K562 (cell line): Measurements from ENCODE around the gene TRIM38. TPM values are rescaled to one million over a fixed set of nuclear protein-coding genes. Genes with fewer than 3 reads are reported as not detected.
A peak's percentile ranks its signal among the peaks of the same experiment; 100 is the strongest.

Experiments
- ADNP ChIP-seq: fragments of 200-800 bp; sonication (Bioruptor generic); IDR thresholded peaks from 2 replicates; pipeline ENCODE4 v1.6.1; 2016; ENCODE audit warnings: missing genetic modification characterization, missing compliant biosample characterization
- ASH1L ChIP-seq: fragments of 450-650 bp; IDR thresholded peaks from 2 replicates; pipeline ENCODE4 v1.6.1; 2018; ENCODE audit warnings: borderline replicate concordance, mild to moderate bottlenecking, low read depth; ENCODE audit not compliant: partially characterized antibody
- CBX5 ChIP-seq: IDR thresholded peaks from 2 replicates; pipeline ENCODE4 v1.6.1; 2014; ENCODE audit warnings: low read depth, borderline replicate concordance
- CTBP1 ChIP-seq: fragments of 450-650 bp; IDR thresholded peaks from 2 replicates; pipeline ENCODE4 v1.6.1; 2016; ENCODE audit warnings: borderline replicate concordance
- FOXA3 ChIP-seq, 2 experiments: fragments of 450-650 bp in 1 of 2; sonication (generic) in 1 of 2; formaldehyde crosslinking; IDR thresholded peaks in 1 of 2; conservative IDR thresholded peaks in 1 of 2; 2 replicates each; pipeline versions ENCODE4 v1.4.0 to v1.8.0; 2020 to 2022; ENCODE audit warnings: mild to moderate bottlenecking in 2 of 2, missing genetic modification reagents in 1 of 2
- KAT2B ChIP-seq: IDR thresholded peaks from one replicate; pipeline ENCODE4 v1.6.1; 2012; ENCODE audit warnings: low read depth, mild to moderate bottlenecking, control low read depth, inconsistent platforms, low read length, moderate library complexity
- KDM1A ChIP-seq, 2 experiments: fragments of 450-650 bp; IDR thresholded peaks; 2 replicates each; pipeline ENCODE4 v1.6.1; 2016; ENCODE audit warnings: mild to moderate bottlenecking in 2 of 2
- MXI1 ChIP-seq: IDR thresholded peaks from 2 replicates; pipeline ENCODE4 v1.6.1; 2011; ENCODE audit warnings: low read depth, mild to moderate bottlenecking, improper control_type of control experiment, low read length
- NEUROD1 ChIP-seq: fragments of 150-350 bp; IDR thresholded peaks from 2 replicates; pipeline ENCODE4 v1.6.1; 2014; ENCODE audit warnings: borderline replicate concordance, low read length, low read depth; ENCODE audit not compliant: partially characterized antibody
- NR2C2 ChIP-seq, 2 experiments: fragments of 200-800 bp in 1 of 2; sonication (Bioruptor generic) in 1 of 2; sonication (generic) in 1 of 2; formaldehyde crosslinking in 1 of 2; IDR thresholded peaks; 2 replicates each; pipeline versions ENCODE4 v1.6.1 to v1.8.0; 2016 to 2022; ENCODE audit warnings: mild to moderate bottlenecking in 1 of 2, missing compliant biosample characterization in 1 of 2, missing genetic modification characterization in 1 of 2, missing genetic modification reagents in 1 of 2
- PYGO2 ChIP-seq: fragments of 450-650 bp; IDR thresholded peaks from 2 replicates; pipeline ENCODE4 v1.6.1; 2016; ENCODE audit warnings: mild to moderate bottlenecking, missing genetic modification characterization, moderate library complexity, missing compliant biosample characterization
- SMC3 ChIP-seq: conservative IDR thresholded peaks from 2 replicates; pipeline ENCODE4 v1.6.1; 2011; ENCODE audit warnings: low read depth, low read length, improper control_type of control experiment; ENCODE audit not compliant: insufficient read depth
- TCF7 ChIP-seq: sonication (generic); IDR thresholded peaks from 2 replicates; pipeline ENCODE4 v1.6.1; 2016; ENCODE audit warnings: antibody characterized with exemption, borderline replicate concordance
- TCF7L2 ChIP-seq: fragments of 150-350 bp; IDR thresholded peaks from 2 replicates; pipeline ENCODE4 v1.6.1; 2016; ENCODE audit warnings: low read depth, mild to moderate bottlenecking, low read length, moderate library complexity
- TEAD1 ChIP-seq, 2 experiments: fragments of 450-650 bp in 1 of 2; sonication (generic) in 1 of 2; formaldehyde crosslinking; IDR thresholded peaks; 2 replicates each; pipeline versions ENCODE4 v1.4.0 to v1.8.0; 2020 to 2022; ENCODE audit warnings: mild to moderate bottlenecking in 2 of 2, missing genetic modification reagents in 1 of 2
- TGIF2 ChIP-seq: sonication (generic); formaldehyde crosslinking; IDR thresholded peaks from 2 replicates; pipeline ENCODE4 v1.8.1; 2022; ENCODE audit warnings: mild to moderate bottlenecking, missing genetic modification reagents, moderate library complexity
- ZBTB17 ChIP-seq: fragments of 450-650 bp; formaldehyde crosslinking; IDR thresholded peaks from 2 replicates; pipeline ENCODE4 v1.4.0; 2020; ENCODE audit warnings: mild to moderate bottlenecking
- ZHX1 ChIP-seq: fragments of 150-350 bp; conservative IDR thresholded peaks from 2 replicates; pipeline ENCODE4 v1.6.1; 2014; ENCODE audit warnings: low read length
- ZNF512 ChIP-seq: IDR thresholded peaks from 2 replicates; pipeline ENCODE4 v1.6.1; 2016; ENCODE audit warnings: missing genetic modification characterization, missing compliant biosample characterization
- ZNF57 ChIP-seq: fragments of 450-650 bp; formaldehyde crosslinking; IDR thresholded peaks from 2 replicates; pipeline ENCODE4 v1.4.0; 2020; ENCODE audit warnings: mild to moderate bottlenecking, moderate library complexity
- ZNF717 ChIP-seq: fragments of 250-450 bp; sonication (Bioruptor Pico); IDR thresholded peaks from 2 replicates; pipeline ENCODE4 v1.5.0; 2021
- polyA plus RNA-seq, 8 experiments: library from polyadenylated mRNA; depleted of rRNA in 4 of 8; stranded (reverse) in 5 of 8; unstranded in 3 of 8; fragments of >200 nt; fragmentation: Nextera tagmentation in 2 of 8; fragmentation: Illumina TruSeq in 1 of 8; extraction: Ambion mirVana in 2 of 8; extraction: Trizol in 1 of 8; gene quantifications; 2 replicates each; pipeline versions ENCODE4 v1.2.1 to v1.2.3, GENCODE V29; 2011 to 2014; ENCODE audit warnings: inconsistent platforms in 1 of 8, missing spikeins in 1 of 8
- total RNA-seq, 7 experiments: library from RNA; depleted of rRNA in 6 of 7; stranded (reverse); fragments of >200 nt in 6 of 7; fragmentation: Illumina TruSeq in 2 of 7; extraction: Trizol in 2 of 7; gene quantifications; 2 replicates each; pipeline versions ENCODE4 v1.2.1 to v1.2.3, GENCODE V29; 2011 to 2021; ENCODE audit warnings: low replicate concordance in 1 of 7

The TRIM38 gene
- total and polyA plus RNA-seq, 9 of the 15 experiments (the other 6 are each of a cell fraction or from before 2014, with no cell fraction given) = 1.7 to 6.7 (median 6.3) TPM

- TF ChIP-seq ZHX1 (no peak), PYGO2 (no peak; the same call in 1 of the 2 replicates), ADNP (no peak), NEUROD1 (peak; percentile 55), TEAD1 (CRISPR knock-in tag; IDR thresholded peaks at IDR 0.05) (no peak), ZNF512 (no peak), MXI1 (no peak; the same call in 1 of the 2 replicates), TCF7 (no peak), FOXA3 (CRISPR knock-in tag; conservative IDR thresholded peaks at IDR 0.05 in 1 of 2, IDR thresholded peaks at IDR 0.05 in 1 of 2) (no peak), TGIF2 (CRISPR knock-in tag) (no peak), CBX5 (no peak), KDM1A (IDR thresholded peaks at IDR 0.05) (peak in 1 of 2 experiments; percentile 49; a peak in 2 of 4 replicates), ZNF57 (CRISPR knock-in tag) (no peak), NR2C2 (CRISPR knock-in tag; IDR thresholded peaks at IDR 0.05) (no peak), NR2C2 (tag; IDR thresholded peaks at IDR 0.05) (no peak), ASH1L (no peak), CTBP1 (no peak), ZBTB17 (CRISPR knock-in tag) (no peak), KAT2B (no peak), ZNF717 (CRISPR knock-in tag) (peak; percentile 19; the same call in 1 of the 2 replicates), SMC3 (0 out of 2 replicates have a peak, but pooled peaks have one; percentile 3), TCF7L2 (no peak)
These were observed 62.7 kb downstream of the TRIM38 start (continued) for GRCh38 chr6:26025047-26025893.
